ENCODE data around the gene SLC1A1.
"Not testable (repeated sequence)": the region's sequence is repeated elsewhere in the genome, so short reads cannot be mapped to it uniquely, and the experiment has no call there.

SLC1A1 gene

GRCh38 chr9:4581861-4582565 lies 91.7 kb downstream of the SLC1A1 start:
- DNase-seq = no peak

GRCh38 chr9:4583001-4583400 lies 92.7 kb downstream of the SLC1A1 start:
- DNase-seq = no peak

GRCh38 chr9:4584636-4585035 lies 94.4 kb downstream of the SLC1A1 start:
- DNase-seq = no peak

GRCh38 chr9:4585135-4585534 lies 94.9 kb downstream of the SLC1A1 start:
- no peak for DNase-seq

- DNase-seq = no peak
These were observed 98.5 kb downstream of the SLC1A1 start for GRCh38 chr9:4588721-4589120.

- no peak for DNase-seq
These were observed 100.3 kb downstream of the SLC1A1 start for GRCh38 chr9:4590430-4591122.

- no peak for DNase-seq
These were observed 100.8 kb downstream of the SLC1A1 start for GRCh38 chr9:4591123-4591500.

GRCh38 chr9:4592295-4592694 lies 102.0 kb downstream of the SLC1A1 start:
- DNase-seq = peak; percentile 30

- DNase-seq = no peak
These were observed 102.6 kb downstream of the SLC1A1 start for GRCh38 chr9:4592886-4593285.

- no peak for DNase-seq
These were observed 104.3 kb downstream of the SLC1A1 start for GRCh38 chr9:4594545-4594944.

GRCh38 chr9:4594994-4595393 lies 104.7 kb downstream of the SLC1A1 start:
- no peak for DNase-seq

- DNase-seq = no peak
These were observed 106.1 kb downstream of the SLC1A1 start for GRCh38 chr9:4596165-4596922.

GRCh38 chr9:4600368-4600767 lies 110.1 kb downstream of the SLC1A1 start:
- DNase-seq = no peak

GRCh38 chr9:4603830-4604229 lies 113.6 kb downstream of the SLC1A1 start:
- no peak for DNase-seq

- peak; percentile 65 for DNase-seq
These were observed 114.4 kb downstream of the SLC1A1 start for GRCh38 chr9:4604678-4605095.

GRCh38 chr9:4606033-4606432 lies 115.8 kb downstream of the SLC1A1 start:
- DNase-seq = not testable (repeated sequence)

- no peak for DNase-seq
These were observed 124.4 kb downstream of the SLC1A1 start for GRCh38 chr9:4614627-4615026.

GRCh38 chr9:4615251-4615650 lies 125.0 kb downstream of the SLC1A1 start:
- no peak for DNase-seq

GRCh38 chr9:4615778-4616177 lies 125.5 kb downstream of the SLC1A1 start:
- no peak for DNase-seq

GRCh38 chr9:4617752-4618151 lies 127.5 kb downstream of the SLC1A1 start:
- no peak for DNase-seq

GRCh38 chr9:4618700-4619099 lies 128.4 kb downstream of the SLC1A1 start:
- peak; percentile 30 for DNase-seq

GRCh38 chr9:4620057-4620765 lies 129.9 kb downstream of the SLC1A1 start:
- DNase-seq = no peak

- DNase-seq = no peak
These were observed 130.8 kb downstream of the SLC1A1 start for GRCh38 chr9:4620881-4621555.

All from inflammatory macrophage treated with lipopolysaccharide for 4 hours (primary cell).